Measurements from ENCODE around the gene ARID3A. TPM values are rescaled to one million over a fixed set of nuclear protein-coding genes. Genes with fewer than 3 reads are reported as not detected.
A peak's percentile ranks its signal among the peaks of the same experiment; 100 is the strongest.

ARID3A gene
- total RNA-seq, 3 donors from 2014 or later, result 10.1 to 16.0 (median 14.5) TPM

- no peaks in the 10 kb centered on the region for H3K9me3 ChIP-seq
- no peaks in the 10 kb centered on the region for H3K36me3 ChIP-seq (ENCODE audit: low read depth)
- no peak for TF ChIP-seq CTCF (IDR thresholded peaks at IDR 0.05)
- H3K4me1 ChIP-seq (ENCODE audit: low read depth), result peaks cover 24% of the 10 kb centered on the region
- H3K4me3 ChIP-seq, result no peak overlapping the region
- peak in 1 of 3 donors; percentile 52 for DNase-seq
- no peak for ATAC-seq
- intact Hi-C loops (cut with DNase I, micrococcal nuclease), result no loop called here
These were observed 16.4 kb downstream of the ARID3A start for GRCh38 chr19:942133-942645.

GRCh38 chr19:943551-944170, 17.8 kb downstream of the ARID3A start:
- no peak for TF ChIP-seq CTCF (IDR thresholded peaks at IDR 0.05)
- Histone ChIP-seq H3K4me1 (ENCODE audit: low read depth) (peaks cover 24% of the 10 kb centered on the region), H3K36me3 (ENCODE audit: low read depth) (no peaks in the 10 kb centered on the region)

GRCh38 chr19:944171-944567, 18.3 kb downstream of the ARID3A start:
- TF ChIP-seq CTCF (IDR thresholded peaks at IDR 0.05), result no peak
- DNase-seq (peak; percentile 84 to 86 (median 86)), ATAC-seq (peak; percentile 75)
- no peak overlapping the region for H3K4me3 ChIP-seq
- no peaks in the 10 kb centered on the region for H3K36me3 ChIP-seq (ENCODE audit: low read depth)
- H3K4me1 ChIP-seq (ENCODE audit: low read depth), result peaks cover 24% of the 10 kb centered on the region
- intact Hi-C loops (cut with DNase I, micrococcal nuclease), result no loop called here
- no peaks in the 10 kb centered on the region for H3K9me3 ChIP-seq

More at GRCh38 chr19:943551-944170, 17.8 kb downstream of the ARID3A start:
- no peak overlapping the region for H3K4me3 ChIP-seq
- intact Hi-C loops (cut with DNase I, micrococcal nuclease), result no loop called here
- DNase-seq, result peak in 1 of 3 donors; percentile 52
- no peak for ATAC-seq
- no peaks in the 10 kb centered on the region for H3K9me3 ChIP-seq

GRCh38 chr19:944663-945241, 18.9 kb downstream of the ARID3A start:
- Histone ChIP-seq H3K4me1 (ENCODE audit: low read depth) (peaks cover 24% of the 10 kb centered on the region), H3K4me3 (no peak overlapping the region), H3K9me3 (no peaks in the 10 kb centered on the region), H3K36me3 (ENCODE audit: low read depth) (no peaks in the 10 kb centered on the region)
- ATAC-seq, result peak; percentile 2
- intact Hi-C loops (cut with DNase I, micrococcal nuclease), result no loop called here
- TF ChIP-seq CTCF (IDR thresholded peaks at IDR 0.05), result no peak
- peak in 2 of 3 donors; percentile 57 to 73 for DNase-seq

- Histone ChIP-seq H3K4me1 (ENCODE audit: low read depth) (peaks cover 20% of the 10 kb centered on the region), H3K4me3 (no peak overlapping the region), H3K36me3 (ENCODE audit: low read depth) (no peaks in the 10 kb centered on the region), H3K9me3 (no peaks in the 10 kb centered on the region)
- intact Hi-C loops (cut with DNase I, micrococcal nuclease), result no loop called here
- DNase-seq (peak in 1 of 3 donors; percentile 50), ATAC-seq (no peak)
- no peak for TF ChIP-seq CTCF (IDR thresholded peaks at IDR 0.05)
These were observed 19.8 kb downstream of the ARID3A start for GRCh38 chr19:945401-946252.
